ENCODE results near the gene ALKBH2. TPM values are rescaled to one million over a fixed set of nuclear protein-coding genes. Genes with fewer than 3 reads are reported as not detected.
A peak's percentile ranks its signal among the peaks of the same experiment; 100 is the strongest.

Gene ALKBH2
- polyA plus RNA-seq, 3 donors, result 3.7 to 13.0 (median 4.5) TPM

DNA sequence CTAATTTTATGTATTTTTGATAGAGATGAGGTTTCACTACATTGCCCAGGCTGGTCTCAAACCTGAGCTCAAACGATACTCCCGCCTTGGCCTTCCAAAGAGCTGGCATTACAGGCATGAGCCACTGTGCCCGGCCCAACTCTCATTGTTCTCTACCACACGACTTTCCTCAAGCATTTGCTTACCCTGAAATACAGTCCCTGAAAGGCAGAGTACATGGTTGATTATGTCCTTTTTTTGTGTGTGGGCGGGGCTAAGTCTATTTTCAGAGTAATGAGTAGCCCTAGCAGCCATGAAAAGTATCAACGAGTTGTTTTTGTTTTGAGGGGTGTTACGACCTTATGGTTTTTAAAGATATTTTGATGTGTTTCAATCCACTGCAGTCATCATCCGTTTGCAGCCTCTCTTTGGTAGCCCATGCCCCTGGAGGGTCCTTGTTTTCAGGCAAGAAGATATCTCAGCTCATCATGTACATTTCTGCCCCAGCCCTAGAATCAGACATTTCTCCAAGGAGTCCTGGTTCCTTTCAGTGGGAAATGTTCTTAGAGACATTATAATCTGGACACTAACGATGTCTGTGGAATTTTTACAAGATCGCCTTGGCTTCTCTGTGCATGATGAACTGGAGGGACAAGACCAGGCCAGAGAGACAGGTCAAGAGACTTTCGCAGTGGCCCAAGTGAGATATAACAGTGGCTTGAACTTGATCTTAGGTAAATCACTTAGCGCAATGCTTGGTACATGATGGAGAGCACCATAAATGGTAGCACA, 31.8 kb upstream of the ALKBH2 start:
- no peak overlapping the region for H3K4me3 Mint-ChIP-seq
- no peak overlapping the region for H2AFZ ChIP-seq (ENCODE audit: insufficient read depth, low read depth, low read length, poor library complexity, severe bottlenecking)

DNA sequence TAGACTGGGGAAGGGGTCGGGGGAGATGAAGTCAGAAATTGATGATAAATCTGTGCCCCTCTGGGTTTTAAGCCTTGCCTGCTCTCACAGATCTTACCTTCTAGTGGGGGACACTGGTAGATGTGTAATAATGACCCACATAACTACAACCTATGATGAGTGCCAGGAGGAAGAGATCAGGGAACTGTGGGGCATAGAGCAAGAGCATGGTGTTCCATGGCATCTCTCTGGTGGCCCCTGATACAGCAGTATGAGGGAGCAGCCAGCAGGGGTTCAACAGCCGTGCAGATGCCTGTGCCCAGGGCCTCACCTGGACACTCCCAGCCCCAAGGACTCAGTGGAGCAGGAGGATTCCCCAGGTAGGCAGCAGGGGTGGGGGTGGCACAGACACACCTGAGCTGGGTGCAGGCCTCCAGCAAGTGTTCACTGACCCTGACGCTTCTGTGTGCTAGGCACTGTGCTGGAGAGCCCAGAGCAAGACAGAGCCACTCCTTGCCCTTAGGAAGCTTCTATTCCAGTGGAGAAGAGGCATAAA, 28.1 kb upstream of the ALKBH2 start:
- Histone ChIP-seq H4K20me1 (ENCODE audit: insufficient read depth, low read length) (no peaks in the 10 kb centered on the region), H3K9ac (ENCODE audit: insufficient read depth, low read length, poor library complexity, severe bottlenecking) (no peak overlapping the region), H3K27me3 (ENCODE audit: control insufficient read depth in 2 of 2, insufficient read depth in 2 of 2, low read length in 2 of 2) (no peaks in the 10 kb centered on the region), H2AFZ (ENCODE audit: insufficient read depth, low read depth, low read length, poor library complexity, severe bottlenecking) (no peak overlapping the region), H3K79me2 (ENCODE audit: insufficient read depth, low read length) (no peaks in the 10 kb centered on the region), H3K4me3 (replicated peaks in 1 of 3; ENCODE audit: low read depth in 2 of 3, low read length in 3 of 3) (no peak overlapping the region), H3K9me3 (replicated peaks in 1 of 2; ENCODE audit: control insufficient read depth in 1 of 2, insufficient read depth in 1 of 2, low read length in 2 of 2) (no peaks in the 10 kb centered on the region), H3K4me2 (replicated peaks; ENCODE audit: extremely low read depth, low read length, poor library complexity, severe bottlenecking) (no peak overlapping the region), H3K36me3 (replicated peaks in 1 of 2; ENCODE audit: control insufficient read depth in 1 of 2, insufficient read depth in 2 of 2, low read length in 2 of 2) (no peaks in the 10 kb centered on the region), H3K27ac (ENCODE audit: low read depth in 1 of 2, low read length in 2 of 2) (no peak overlapping the region), H3K4me1 (ENCODE audit: control insufficient read depth in 1 of 2, insufficient read depth in 2 of 2, low read length in 2 of 2) (no peaks in the 10 kb centered on the region)
- WGBS (ENCODE audit: insufficient coverage), result 96% methylated on average over 2 of the region's 3 CpGs
- H3K27ac Mint-ChIP-seq, result peak overlapping the region in 1 of 7 donors; percentile 9
- DNase-seq, result no peak
- H3K27me3 Mint-ChIP-seq (ENCODE audit: low read depth in 3 of 3), result peaks cover 0 to 5% (median 2%) of the 10 kb centered on the region in 3 donors
- intact Hi-C loops (cut with micrococcal nuclease), result no loop called here
- no peak overlapping the region for H3K4me3 Mint-ChIP-seq
- no peaks in the 10 kb centered on the region for H3K4me1 Mint-ChIP-seq
- TF ChIP-seq, protein P1, sequence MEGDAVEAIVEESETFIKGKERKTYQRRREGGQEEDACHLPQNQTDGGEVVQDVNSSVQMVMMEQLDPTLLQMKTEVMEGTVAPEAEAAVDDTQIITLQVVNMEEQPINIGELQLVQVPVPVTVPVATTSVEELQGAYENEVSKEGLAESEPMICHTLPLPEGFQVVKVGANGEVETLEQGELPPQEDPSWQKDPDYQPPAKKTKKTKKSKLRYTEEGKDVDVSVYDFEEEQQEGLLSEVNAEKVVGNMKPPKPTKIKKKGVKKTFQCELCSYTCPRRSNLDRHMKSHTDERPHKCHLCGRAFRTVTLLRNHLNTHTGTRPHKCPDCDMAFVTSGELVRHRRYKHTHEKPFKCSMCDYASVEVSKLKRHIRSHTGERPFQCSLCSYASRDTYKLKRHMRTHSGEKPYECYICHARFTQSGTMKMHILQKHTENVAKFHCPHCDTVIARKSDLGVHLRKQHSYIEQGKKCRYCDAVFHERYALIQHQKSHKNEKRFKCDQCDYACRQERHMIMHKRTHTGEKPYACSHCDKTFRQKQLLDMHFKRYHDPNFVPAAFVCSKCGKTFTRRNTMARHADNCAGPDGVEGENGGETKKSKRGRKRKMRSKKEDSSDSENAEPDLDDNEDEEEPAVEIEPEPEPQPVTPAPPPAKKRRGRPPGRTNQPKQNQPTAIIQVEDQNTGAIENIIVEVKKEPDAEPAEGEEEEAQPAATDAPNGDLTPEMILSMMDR (IDR thresholded peaks at IDR 0.05), result no peak
- H3K9me3 Mint-ChIP-seq, result no peaks in the 10 kb centered on the region
- H3K36me3 Mint-ChIP-seq, result no peaks in the 10 kb centered on the region

More for the DNA sequence above, 31.8 kb upstream of the ALKBH2 start:
- no peaks in the 10 kb centered on the region for H3K27me3 ChIP-seq (ENCODE audit: control insufficient read depth in 2 of 2, insufficient read depth in 2 of 2, low read length in 2 of 2)
- Mint-ChIP-seq H3K36me3 (no peaks in the 10 kb centered on the region), H3K27ac (no peak overlapping the region), H3K27me3 (ENCODE audit: low read depth in 3 of 3) (peaks cover 0 to 2% (median 0%) of the 10 kb centered on the region in 3 donors), H3K9me3 (no peaks in the 10 kb centered on the region), H3K4me1 (no peaks in the 10 kb centered on the region)
- no peaks in the 10 kb centered on the region for H3K36me3 ChIP-seq (replicated peaks in 1 of 2; ENCODE audit: control insufficient read depth in 1 of 2, insufficient read depth in 2 of 2, low read length in 2 of 2)
- 100% methylated on average over 4 of the region's 12 CpGs for WGBS (ENCODE audit: insufficient coverage)
- no peaks in the 10 kb centered on the region for H3K4me1 ChIP-seq (ENCODE audit: control insufficient read depth in 1 of 2, insufficient read depth in 2 of 2, low read length in 2 of 2)
- H3K9ac ChIP-seq (ENCODE audit: insufficient read depth, low read length, poor library complexity, severe bottlenecking), result no peak overlapping the region
- H4K20me1 ChIP-seq (ENCODE audit: insufficient read depth, low read length), result no peaks in the 10 kb centered on the region
- no peak overlapping the region for H3K27ac ChIP-seq (ENCODE audit: low read depth in 1 of 2, low read length in 2 of 2)
- DNase-seq, result no peak
- intact Hi-C loops (cut with micrococcal nuclease), result no loop called here
- no peak overlapping the region for H3K4me3 ChIP-seq (replicated peaks in 1 of 3; ENCODE audit: low read depth in 2 of 3, low read length in 3 of 3)
- H3K9me3 ChIP-seq (replicated peaks in 1 of 2; ENCODE audit: control insufficient read depth in 1 of 2, insufficient read depth in 1 of 2, low read length in 2 of 2), result no peaks in the 10 kb centered on the region
- TF ChIP-seq, protein P1 (IDR thresholded peaks at IDR 0.05), result no peak
- no peak overlapping the region for H3K4me2 ChIP-seq (replicated peaks; ENCODE audit: extremely low read depth, low read length, poor library complexity, severe bottlenecking)
- no peaks in the 10 kb centered on the region for H3K79me2 ChIP-seq (ENCODE audit: insufficient read depth, low read length)
